ENCODE results near the gene THSD7B. TPM values are rescaled to one million over a fixed set of nuclear protein-coding genes. Genes with fewer than 3 reads are reported as not detected.

THSD7B gene
- total and polyA plus RNA-seq, 3 experiments from 2014 or later, result not detected

DNA sequence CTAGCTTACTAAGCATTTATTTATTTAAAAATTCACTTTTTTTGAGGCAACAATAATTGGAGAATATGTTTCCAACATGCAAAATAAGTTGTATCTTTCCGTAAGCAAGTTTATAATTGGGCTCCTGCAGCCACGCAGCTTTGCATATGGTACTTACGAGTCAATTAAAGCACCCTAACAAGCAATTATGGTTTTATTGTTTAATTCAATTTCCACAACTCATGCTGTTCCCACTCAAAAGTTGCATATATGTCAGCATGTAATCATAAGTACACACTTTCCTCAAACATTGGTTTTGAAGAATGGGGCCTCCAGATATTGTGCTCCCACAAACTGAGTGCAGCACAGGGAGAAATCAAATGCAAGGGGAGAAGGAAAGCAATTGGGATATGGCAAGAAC is 613.8 kb downstream of the THSD7B start:
- Mint-ChIP-seq H3K36me3 (no peaks in the 10 kb centered on the region), H3K9me3 (peaks cover 0 to 18% (median 4%) of the 10 kb centered on the region in 5 donors), H3K4me1 (no peaks in the 10 kb centered on the region), H3K4me3 (no peak overlapping the region), H3K27ac (no peak overlapping the region), H3K27me3 (no peaks in the 10 kb centered on the region)
- H3K27me3 ChIP-seq (ENCODE audit: insufficient read depth, low read length, poor library complexity, severe bottlenecking), result no peaks in the 10 kb centered on the region
- H3K4me1 ChIP-seq (ENCODE audit: insufficient read depth, low read length), result no peaks in the 10 kb centered on the region
- H3K4me3 ChIP-seq (ENCODE audit: low read length), result no peak overlapping the region
- H3K36me3 ChIP-seq (ENCODE audit: insufficient read depth, low read length), result no peaks in the 10 kb centered on the region
- H3K27ac ChIP-seq (ENCODE audit: low read depth, low read length), result no peak overlapping the region
- CTCF ChIA-PET, result no interaction called here
- no peaks in the 10 kb centered on the region for H3K9me3 ChIP-seq (ENCODE audit: low read length)
- no peak for DNase-seq
- POLR2A ChIA-PET, result no interaction called here

DNA sequence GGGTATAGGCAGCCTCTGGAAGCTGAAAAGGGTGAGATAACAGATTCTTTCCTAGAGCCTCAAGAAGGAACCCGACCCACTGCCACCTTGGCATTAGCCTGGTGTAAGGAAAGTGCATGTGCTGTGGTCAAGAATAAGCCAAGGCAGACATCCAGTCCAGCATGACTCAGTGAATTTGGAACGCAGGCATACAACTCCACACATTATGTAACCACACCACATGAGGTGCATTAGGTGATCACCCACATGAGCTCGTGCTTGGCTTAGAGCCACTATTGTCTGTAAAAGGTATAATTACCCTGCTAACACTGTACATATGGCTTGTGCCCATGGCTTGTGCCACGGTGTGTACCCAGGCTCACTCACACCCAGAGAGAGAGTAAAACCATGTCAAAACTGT is 615.3 kb downstream of the THSD7B start:
- no peaks in the 10 kb centered on the region for H3K9me3 ChIP-seq (ENCODE audit: low read length)
- H3K27ac Mint-ChIP-seq, result no peak overlapping the region
- no peak overlapping the region for H3K4me3 ChIP-seq (ENCODE audit: low read length)
- no peaks in the 10 kb centered on the region for H3K4me1 ChIP-seq (ENCODE audit: insufficient read depth, low read length)
- ChIA-PET POLR2A (no interaction called here), CTCF (no interaction called here)
- peaks cover 0 to 20% (median 6%) of the 10 kb centered on the region in 5 donors for H3K9me3 Mint-ChIP-seq
- H3K27ac ChIP-seq (ENCODE audit: low read depth, low read length), result no peak overlapping the region
- no peak for DNase-seq
- H3K36me3 Mint-ChIP-seq, result no peaks in the 10 kb centered on the region
- no peaks in the 10 kb centered on the region for H3K27me3 Mint-ChIP-seq
- no peaks in the 10 kb centered on the region for H3K27me3 ChIP-seq (ENCODE audit: insufficient read depth, low read length, poor library complexity, severe bottlenecking)
- no peaks in the 10 kb centered on the region for H3K4me1 Mint-ChIP-seq
- H3K36me3 ChIP-seq (ENCODE audit: insufficient read depth, low read length), result no peaks in the 10 kb centered on the region
- H3K4me3 Mint-ChIP-seq, result no peak overlapping the region

DNA sequence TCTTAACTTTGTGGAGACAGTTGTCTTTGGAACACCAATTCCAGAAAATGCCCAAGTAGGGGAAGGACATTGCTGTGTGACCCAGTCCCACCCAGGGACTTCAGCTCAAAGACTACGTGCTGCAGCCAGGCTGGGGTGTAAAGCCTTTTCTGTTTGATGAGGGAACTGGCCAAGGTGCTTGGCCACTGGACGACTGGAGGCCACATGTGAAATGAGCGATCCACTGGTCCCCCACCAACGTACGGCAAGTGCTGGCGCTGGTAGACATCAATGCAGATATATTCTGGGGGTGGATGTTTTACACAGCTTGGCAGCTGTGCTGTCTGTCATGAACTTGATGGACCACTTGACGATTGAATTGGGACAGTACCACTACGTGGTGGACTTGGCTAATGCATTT is 616.4 kb downstream of the THSD7B start:
- peaks cover 0 to 20% (median 6%) of the 10 kb centered on the region in 5 donors for H3K9me3 Mint-ChIP-seq
- H3K27ac ChIP-seq (ENCODE audit: low read depth, low read length), result no peak overlapping the region
- POLR2A ChIA-PET, result no interaction called here
- no peaks in the 10 kb centered on the region for H3K4me1 Mint-ChIP-seq
- no peaks in the 10 kb centered on the region for H3K36me3 Mint-ChIP-seq
- H3K27me3 Mint-ChIP-seq, result no peaks in the 10 kb centered on the region
- H3K9me3 ChIP-seq (ENCODE audit: low read length), result no peaks in the 10 kb centered on the region
- H3K27ac Mint-ChIP-seq, result no peak overlapping the region
- H3K27me3 ChIP-seq (ENCODE audit: insufficient read depth, low read length, poor library complexity, severe bottlenecking), result no peaks in the 10 kb centered on the region
- H3K4me3 ChIP-seq (ENCODE audit: low read length), result no peak overlapping the region
- CTCF ChIA-PET, result no interaction called here
- no peaks in the 10 kb centered on the region for H3K4me1 ChIP-seq (ENCODE audit: insufficient read depth, low read length)
- H3K36me3 ChIP-seq (ENCODE audit: insufficient read depth, low read length), result no peaks in the 10 kb centered on the region
- no peak for DNase-seq
- H3K4me3 Mint-ChIP-seq, result no peak overlapping the region

DNA sequence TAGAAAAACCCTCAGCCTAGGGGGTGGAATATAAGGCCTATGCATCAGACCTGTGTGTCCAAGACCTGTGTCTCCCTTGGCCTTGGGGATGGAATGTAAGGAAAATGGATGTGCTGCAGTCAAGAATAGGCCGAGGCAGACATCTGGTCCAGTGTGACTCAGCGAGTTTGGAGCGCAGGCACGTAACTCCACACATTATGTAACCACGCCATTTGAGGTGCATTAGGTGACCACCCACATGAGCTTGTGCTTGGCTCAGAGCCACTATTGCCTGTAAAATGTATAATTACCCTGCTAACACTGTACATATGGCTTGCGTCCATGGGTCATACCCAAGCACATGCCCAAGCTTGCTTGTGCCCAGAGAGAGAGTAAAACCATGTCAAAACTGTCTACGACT is 618.0 kb downstream of the THSD7B start:
- no peak for DNase-seq
- peaks cover 4 to 20% (median 6%) of the 10 kb centered on the region in 5 donors for H3K9me3 Mint-ChIP-seq
- POLR2A ChIA-PET, result no interaction called here

DNA sequence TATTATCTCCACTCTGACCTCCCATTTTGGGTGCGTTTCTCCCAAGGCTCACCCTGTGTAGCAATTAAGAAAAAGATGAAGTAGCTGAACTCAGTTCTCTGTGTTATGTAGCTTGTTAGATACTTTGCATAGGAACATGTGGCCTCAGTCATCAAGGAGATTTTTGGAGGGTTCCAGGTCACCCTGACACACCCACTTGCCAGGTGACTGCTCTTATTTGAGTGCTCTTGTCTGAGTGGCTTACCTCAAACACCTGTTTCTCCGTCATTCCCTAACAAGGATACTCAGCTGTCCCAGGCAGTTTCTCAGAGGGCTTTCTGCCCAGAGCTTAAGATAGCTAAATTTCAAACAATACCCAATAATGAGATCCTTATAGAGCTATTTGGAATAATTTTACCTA is 621.7 kb downstream of the THSD7B start:
- Mint-ChIP-seq H3K4me3 (no peak overlapping the region), H3K36me3 (no peaks in the 10 kb centered on the region), H3K27me3 (no peaks in the 10 kb centered on the region), H3K27ac (no peak overlapping the region), H3K9me3 (peaks cover 4 to 27% (median 7%) of the 10 kb centered on the region in 5 donors), H3K4me1 (no peaks in the 10 kb centered on the region)
- no peaks in the 10 kb centered on the region for H3K36me3 ChIP-seq (ENCODE audit: insufficient read depth, low read length)
- no peaks in the 10 kb centered on the region for H3K9me3 ChIP-seq (ENCODE audit: low read length)
- DNase-seq, result no peak
- ChIA-PET CTCF (no interaction called here), POLR2A (no interaction called here)
- H3K27ac ChIP-seq (ENCODE audit: low read depth, low read length), result no peak overlapping the region
- H3K4me1 ChIP-seq (ENCODE audit: insufficient read depth, low read length), result no peaks in the 10 kb centered on the region
- no peaks in the 10 kb centered on the region for H3K27me3 ChIP-seq (ENCODE audit: insufficient read depth, low read length, poor library complexity, severe bottlenecking)
- no peak overlapping the region for H3K4me3 ChIP-seq (ENCODE audit: low read length)

More for the DNA sequence above, 618.0 kb downstream of the THSD7B start:
- Mint-ChIP-seq H3K4me3 (peak overlapping the region in 1 of 7 donors; percentile 32), H3K36me3 (no peaks in the 10 kb centered on the region), H3K27ac (no peak overlapping the region), H3K27me3 (no peaks in the 10 kb centered on the region), H3K4me1 (no peaks in the 10 kb centered on the region)
- CTCF ChIA-PET, result no interaction called here
- no peaks in the 10 kb centered on the region for H3K4me1 ChIP-seq (ENCODE audit: insufficient read depth, low read length)
- no peaks in the 10 kb centered on the region for H3K9me3 ChIP-seq (ENCODE audit: low read length)
- no peak overlapping the region for H3K27ac ChIP-seq (ENCODE audit: low read depth, low read length)
- no peaks in the 10 kb centered on the region for H3K36me3 ChIP-seq (ENCODE audit: insufficient read depth, low read length)
- no peak overlapping the region for H3K4me3 ChIP-seq (ENCODE audit: low read length)
- H3K27me3 ChIP-seq (ENCODE audit: insufficient read depth, low read length, poor library complexity, severe bottlenecking), result no peaks in the 10 kb centered on the region

DNA sequence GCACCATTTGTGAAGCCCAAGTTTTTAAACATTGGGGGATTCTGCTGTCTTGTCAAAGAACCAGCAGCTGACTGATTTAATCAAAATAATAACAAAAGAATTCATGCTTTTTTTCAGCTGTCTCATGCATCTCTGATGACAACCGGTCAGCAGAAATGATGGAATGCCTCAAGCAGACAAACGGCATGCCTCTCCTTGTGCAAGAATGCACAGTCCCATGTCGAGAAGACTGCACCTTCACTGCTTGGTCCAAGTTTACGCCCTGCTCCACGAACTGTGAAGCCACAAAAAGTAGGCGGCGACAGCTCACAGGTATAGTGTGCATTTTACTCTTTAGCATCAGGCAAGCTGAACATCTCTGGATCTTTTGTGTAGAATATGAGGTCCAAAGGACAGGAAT is 640.2 kb downstream of the THSD7B start:
- H3K4me3 Mint-ChIP-seq, result no peak overlapping the region
- no peaks in the 10 kb centered on the region for H3K36me3 Mint-ChIP-seq
- Histone ChIP-seq H3K4me3 (ENCODE audit: low read length) (no peak overlapping the region), H3K36me3 (ENCODE audit: insufficient read depth, low read length) (no peaks in the 10 kb centered on the region), H3K27ac (ENCODE audit: low read depth, low read length) (no peak overlapping the region), H3K27me3 (ENCODE audit: insufficient read depth, low read length, poor library complexity, severe bottlenecking) (no peaks in the 10 kb centered on the region), H3K9me3 (ENCODE audit: low read length) (no peaks in the 10 kb centered on the region), H3K4me1 (ENCODE audit: insufficient read depth, low read length) (no peaks in the 10 kb centered on the region)
- no peaks in the 10 kb centered on the region for H3K4me1 Mint-ChIP-seq
- H3K27ac Mint-ChIP-seq, result no peak overlapping the region
- no peak for DNase-seq
- ChIA-PET POLR2A (no interaction called here), CTCF (no interaction called here)
- peaks cover 3 to 12% (median 9%) of the 10 kb centered on the region in 5 donors for H3K9me3 Mint-ChIP-seq
- H3K27me3 Mint-ChIP-seq, result no peaks in the 10 kb centered on the region

DNA sequence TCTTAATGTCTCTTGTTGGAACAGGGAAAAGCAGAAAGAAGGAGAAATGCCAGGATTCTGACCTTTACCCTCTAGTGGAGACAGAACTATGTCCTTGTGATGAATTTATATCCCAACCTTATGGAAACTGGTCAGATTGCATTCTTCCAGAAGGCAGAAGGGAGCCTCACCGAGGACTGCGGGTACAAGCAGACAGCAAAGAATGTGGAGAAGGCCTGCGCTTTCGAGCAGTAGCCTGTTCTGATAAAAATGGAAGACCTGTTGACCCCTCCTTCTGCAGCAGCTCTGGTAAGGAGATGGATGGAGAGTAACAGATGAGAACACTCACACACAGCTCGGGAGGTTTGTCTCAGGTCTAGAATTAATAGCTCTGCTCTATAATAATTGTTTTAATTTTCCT is 646.2 kb downstream of the THSD7B start:
- no peaks in the 10 kb centered on the region for H3K27me3 ChIP-seq (ENCODE audit: insufficient read depth, low read length, poor library complexity, severe bottlenecking)
- Mint-ChIP-seq H3K4me3 (no peak overlapping the region), H3K27me3 (no peaks in the 10 kb centered on the region), H3K4me1 (no peaks in the 10 kb centered on the region), H3K36me3 (no peaks in the 10 kb centered on the region), H3K9me3 (peaks cover 1 to 20% (median 6%) of the 10 kb centered on the region in 5 donors), H3K27ac (no peak overlapping the region)
- H3K9me3 ChIP-seq (ENCODE audit: low read length), result no peaks in the 10 kb centered on the region
- H3K4me3 ChIP-seq (ENCODE audit: low read length), result no peak overlapping the region
- CTCF ChIA-PET, result no interaction called here
- no peak for DNase-seq
- H3K4me1 ChIP-seq (ENCODE audit: insufficient read depth, low read length), result no peaks in the 10 kb centered on the region
- POLR2A ChIA-PET, result no interaction called here
- no peak overlapping the region for H3K27ac ChIP-seq (ENCODE audit: low read depth, low read length)
- no peaks in the 10 kb centered on the region for H3K36me3 ChIP-seq (ENCODE audit: insufficient read depth, low read length)

DNA sequence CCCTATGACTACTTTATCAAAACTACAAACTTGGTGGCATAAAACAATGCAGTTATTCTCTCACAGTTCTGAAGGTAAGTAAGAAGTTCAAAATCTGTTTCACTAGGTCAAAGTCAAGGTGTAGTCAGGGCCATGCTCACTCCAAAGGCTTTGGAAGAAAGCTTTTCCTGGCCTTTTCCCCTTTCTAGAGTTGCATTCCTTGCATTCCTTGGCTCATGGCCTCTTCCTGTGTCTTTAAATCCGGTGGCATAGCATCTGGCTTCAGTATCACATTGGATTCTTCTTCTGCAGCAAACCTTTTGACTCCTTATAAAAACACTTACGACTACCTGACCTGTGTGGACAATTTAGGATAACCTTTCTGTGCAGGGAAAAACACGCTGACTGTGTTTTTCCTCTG is 655.4 kb downstream of the THSD7B start:
- Mint-ChIP-seq H3K36me3 (no peaks in the 10 kb centered on the region), H3K9me3 (peaks cover 3 to 15% (median 6%) of the 10 kb centered on the region in 5 donors), H3K27ac (no peak overlapping the region), H3K27me3 (peaks cover 0 to 1% of the 10 kb centered on the region in 2 donors), H3K4me3 (no peak overlapping the region), H3K4me1 (no peaks in the 10 kb centered on the region)
- no peaks in the 10 kb centered on the region for H3K9me3 ChIP-seq (ENCODE audit: low read length)
- no peak overlapping the region for H3K27ac ChIP-seq (ENCODE audit: low read depth, low read length)
- H3K4me3 ChIP-seq (ENCODE audit: low read length), result no peak overlapping the region
- POLR2A ChIA-PET, result no interaction called here
- H3K36me3 ChIP-seq (ENCODE audit: insufficient read depth, low read length), result no peaks in the 10 kb centered on the region
- no peaks in the 10 kb centered on the region for H3K27me3 ChIP-seq (ENCODE audit: insufficient read depth, low read length, poor library complexity, severe bottlenecking)
- DNase-seq, result no peak
- CTCF ChIA-PET, result no interaction called here
- no peaks in the 10 kb centered on the region for H3K4me1 ChIP-seq (ENCODE audit: insufficient read depth, low read length)

DNA sequence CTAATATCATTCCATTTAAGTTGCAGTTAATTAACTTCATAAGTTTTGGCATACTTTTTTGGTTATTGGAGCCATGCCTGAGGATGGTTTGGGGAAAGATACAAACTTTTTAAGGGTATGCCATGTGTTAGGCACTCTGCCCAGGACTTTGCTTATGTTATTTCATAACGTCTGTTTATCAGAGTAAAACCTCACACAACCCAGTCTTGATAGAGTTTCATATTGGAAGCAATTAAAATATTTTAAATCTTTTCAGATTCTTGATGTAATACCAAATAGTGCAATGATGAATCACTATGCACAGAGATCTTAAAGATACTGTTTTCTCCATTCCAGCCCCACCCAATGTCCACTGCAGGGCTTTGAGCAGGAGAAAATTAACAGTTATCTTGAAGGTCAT is 669.8 kb downstream of the THSD7B start:
- peaks cover 2 to 16% (median 4%) of the 10 kb centered on the region in 5 donors for H3K9me3 Mint-ChIP-seq
- Histone ChIP-seq H3K4me1 (ENCODE audit: insufficient read depth, low read length) (no peaks in the 10 kb centered on the region), H3K36me3 (ENCODE audit: insufficient read depth, low read length) (no peaks in the 10 kb centered on the region), H3K9me3 (ENCODE audit: low read length) (no peaks in the 10 kb centered on the region), H3K4me3 (ENCODE audit: low read length) (no peak overlapping the region), H3K27ac (ENCODE audit: low read depth, low read length) (no peak overlapping the region), H3K27me3 (ENCODE audit: insufficient read depth, low read length, poor library complexity, severe bottlenecking) (no peaks in the 10 kb centered on the region)
- H3K27ac Mint-ChIP-seq, result no peak overlapping the region
- no peaks in the 10 kb centered on the region for H3K4me1 Mint-ChIP-seq
- no peaks in the 10 kb centered on the region for H3K36me3 Mint-ChIP-seq
- H3K4me3 Mint-ChIP-seq, result no peak overlapping the region
- H3K27me3 Mint-ChIP-seq, result no peaks in the 10 kb centered on the region
- ChIA-PET POLR2A (no interaction called here), CTCF (no interaction called here)
- DNase-seq, result no peak
